ENCODE results near the gene PDE7B.
A peak's percentile ranks its signal among the peaks of the same experiment; 100 is the strongest.

The PDE7B gene

GRCh38 chr6:135891710-135892109 lies 40.2 kb downstream of the PDE7B start:
- DNase-seq: no peak

- no peak for DNase-seq
These were observed 43.9 kb downstream of the PDE7B start for GRCh38 chr6:135895231-135895911.

GRCh38 chr6:135897087-135897486 lies 45.6 kb downstream of the PDE7B start:
- DNase-seq: no peak

GRCh38 chr6:135901774-135902524 lies 50.4 kb downstream of the PDE7B start:
- no peak for DNase-seq

- DNase-seq: no peak
These were observed 51.3 kb downstream of the PDE7B start for GRCh38 chr6:135902756-135903331.

GRCh38 chr6:135904666-135905065 lies 53.2 kb downstream of the PDE7B start:
- no peak for DNase-seq

GRCh38 chr6:135905604-135906300 lies 54.3 kb downstream of the PDE7B start:
- DNase-seq: no peak

- DNase-seq: no peak
These were observed 55.0 kb downstream of the PDE7B start for GRCh38 chr6:135906542-135906941.

- DNase-seq: no peak
These were observed 55.5 kb downstream of the PDE7B start for GRCh38 chr6:135906972-135907465.

- DNase-seq: no peak
These were observed 58.4 kb downstream of the PDE7B start for GRCh38 chr6:135909737-135910387.

GRCh38 chr6:135910790-135911618 lies 59.5 kb downstream of the PDE7B start:
- no peak for DNase-seq

- DNase-seq: no peak
These were observed 62.3 kb downstream of the PDE7B start for GRCh38 chr6:135913785-135914184.

GRCh38 chr6:135919026-135919425 lies 67.5 kb downstream of the PDE7B start:
- no peak for DNase-seq

- no peak for DNase-seq
These were observed 69.2 kb downstream of the PDE7B start for GRCh38 chr6:135920689-135921088.

GRCh38 chr6:135921188-135921587 lies 69.7 kb downstream of the PDE7B start:
- no peak for DNase-seq

GRCh38 chr6:135922174-135922573 lies 70.7 kb downstream of the PDE7B start:
- no peak for DNase-seq

- DNase-seq: peak; percentile 33
These were observed 71.2 kb downstream of the PDE7B start for GRCh38 chr6:135922746-135923145.

- DNase-seq: no peak
These were observed 81.2 kb downstream of the PDE7B start for GRCh38 chr6:135932651-135933050.

GRCh38 chr6:135935941-135936601 lies 84.6 kb downstream of the PDE7B start:
- no peak for DNase-seq

- no peak for DNase-seq
These were observed 85.1 kb downstream of the PDE7B start for GRCh38 chr6:135936606-135937005.

GRCh38 chr6:135937106-135937505 lies 85.6 kb downstream of the PDE7B start:
- DNase-seq: no peak

Measured in DMS79 (cell line).